Muscle of back (tissue), 13 donors: Measurements from ENCODE around the gene TLE7. TPM values are rescaled to one million over a fixed set of nuclear protein-coding genes. Genes with fewer than 3 reads are reported as not detected.

Source experiments
- DNase-seq, 3 donors: peaks; one replicate each; pipeline versions ENCODE4 v3.0.0 to v3.0.0-alpha.2; 2013
- long read RNA-seq, 9 donors: transcript quantifications; one replicate each; lab custom pipeline, GENCODE V29; 2026
- polyA plus RNA-seq, 10 donors: library from polyadenylated mRNA; unstranded; fragments of 120-200 nt; gene quantifications; one replicate each; pipeline ENCODE4 v1.2.1, GENCODE V29; 2013; ENCODE audit not compliant: insufficient read length in 10 of 10

The TLE7 gene
- polyA plus RNA-seq, result not detected
- long read RNA-seq, donor 1, result 0 reads
- long read RNA-seq, donor 2, result 0 reads
- long read RNA-seq, donor 3, result 0 reads
- long read RNA-seq, donor 4, result 0 reads
- long read RNA-seq, donor 5, result 0 reads
- long read RNA-seq, donor 6, result 0 reads
- long read RNA-seq, donor 7, result 0 reads
- long read RNA-seq, donor 8, result 0 reads
- long read RNA-seq, donor 9, result 0 reads

GRCh38 chr16:71442051-71442440 is at the start of gene TLE7:
Gene TLE7, minus strand, starts transcription at chr16:71442054. Its CDS starts 8,730 bp downstream, at chr16:71433324.
- DNase-seq, result no peak

DNA sequence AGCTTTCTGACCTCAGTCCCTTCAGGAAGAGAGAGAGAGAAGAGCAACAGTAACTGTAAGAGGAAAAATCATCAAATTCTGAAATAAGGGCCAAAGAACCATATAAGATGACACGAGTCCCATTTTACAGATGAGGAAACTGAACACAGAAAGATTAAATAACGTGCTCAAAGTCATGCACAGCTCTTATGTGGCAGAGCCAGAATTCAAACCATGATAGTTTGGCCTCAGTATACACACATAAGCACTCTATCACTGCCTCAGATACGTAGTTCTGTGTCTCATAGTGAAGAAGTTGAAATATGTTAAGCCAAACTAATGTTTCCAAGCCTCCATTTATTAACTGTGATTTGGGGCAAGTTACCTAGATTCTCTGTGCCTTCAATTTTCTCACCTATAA is 49.2 kb upstream of the TLE7 start:
- DNase-seq, result no peak

- no peak for DNase-seq
Measured at GRCh38 chr16:71490361-71490760, 48.5 kb upstream of the TLE7 start.

- DNase-seq, result no peak
Measured at GRCh38 chr16:71489122-71489521, 47.3 kb upstream of the TLE7 start, which contains the start of gene ZNF19. Gene ZNF19, minus strand, starts transcription at chr16:71489324. Its CDS starts 7,210 bp downstream, at chr16:71482114.

DNA sequence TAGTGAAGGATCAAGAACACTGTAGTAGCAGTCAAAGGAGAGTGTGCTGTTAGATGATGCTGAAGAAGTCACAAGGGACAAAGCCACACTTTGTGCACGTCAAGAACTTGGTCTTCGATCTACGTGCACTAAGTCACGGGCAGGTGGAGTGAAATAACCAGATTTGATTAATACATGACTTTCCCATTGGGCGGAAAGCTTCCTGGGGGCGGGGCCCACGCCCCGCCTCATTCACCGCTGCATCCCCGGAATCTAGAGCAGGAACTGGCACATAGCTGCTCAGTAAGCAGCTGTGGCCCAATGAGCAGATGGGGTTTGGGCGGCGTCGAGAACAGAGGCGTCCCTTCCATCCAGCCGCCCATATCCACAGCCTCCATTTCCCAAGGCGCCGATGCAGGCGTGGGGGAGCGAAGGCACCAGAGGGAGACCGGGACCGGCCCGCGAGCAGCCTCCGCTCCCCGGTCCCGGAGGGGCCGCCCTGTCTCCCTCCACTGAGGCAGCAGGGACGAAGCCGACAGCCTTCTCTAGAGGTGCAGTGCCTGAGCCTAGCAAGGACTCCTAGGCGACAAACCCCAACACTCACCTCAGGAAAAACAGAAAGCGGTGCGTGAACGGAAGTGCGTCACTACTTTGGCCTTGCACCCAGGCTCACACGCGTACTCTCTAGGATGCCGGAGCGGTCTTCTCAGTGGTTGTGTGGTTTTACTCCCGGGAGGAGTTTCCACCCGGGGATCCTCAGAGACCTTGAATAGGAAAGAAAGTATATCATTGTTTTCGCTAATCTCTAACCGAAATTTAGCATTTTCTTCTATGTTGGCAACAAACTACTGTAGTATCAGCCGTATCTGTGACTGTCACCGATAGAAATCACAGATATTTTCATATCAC is 42.4 kb upstream of the TLE7 start:
- DNase-seq, result peak; percentile 91 to 97 (median 95)

- no peak for DNase-seq
Measured at GRCh38 chr16:71482569-71482968, 40.7 kb upstream of the TLE7 start.

GRCh38 chr16:71480956-71481355 is 39.1 kb upstream of the TLE7 start:
- DNase-seq, result no peak

DNA sequence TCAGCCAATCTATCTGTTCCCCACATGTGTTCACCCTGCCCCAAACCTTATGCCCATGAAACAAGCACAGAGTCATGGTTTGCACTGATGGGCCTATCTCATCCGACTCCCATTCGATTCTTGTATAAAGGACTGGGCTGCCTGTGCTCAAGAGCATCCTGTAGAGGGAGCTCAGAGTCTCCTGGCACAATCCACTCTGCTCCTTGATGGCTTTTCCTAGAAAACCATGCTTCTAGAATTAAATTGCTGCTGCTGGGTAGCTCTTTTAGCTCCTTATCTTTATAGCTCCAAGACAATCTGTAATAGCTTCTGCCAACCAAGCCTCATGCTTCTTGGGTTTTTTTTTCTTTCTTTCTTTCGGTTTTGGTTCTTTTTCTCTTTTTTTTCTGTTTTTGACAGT is 37.6 kb upstream of the TLE7 start:
- peak in 1 of 3 donors; percentile 6 for DNase-seq

DNA sequence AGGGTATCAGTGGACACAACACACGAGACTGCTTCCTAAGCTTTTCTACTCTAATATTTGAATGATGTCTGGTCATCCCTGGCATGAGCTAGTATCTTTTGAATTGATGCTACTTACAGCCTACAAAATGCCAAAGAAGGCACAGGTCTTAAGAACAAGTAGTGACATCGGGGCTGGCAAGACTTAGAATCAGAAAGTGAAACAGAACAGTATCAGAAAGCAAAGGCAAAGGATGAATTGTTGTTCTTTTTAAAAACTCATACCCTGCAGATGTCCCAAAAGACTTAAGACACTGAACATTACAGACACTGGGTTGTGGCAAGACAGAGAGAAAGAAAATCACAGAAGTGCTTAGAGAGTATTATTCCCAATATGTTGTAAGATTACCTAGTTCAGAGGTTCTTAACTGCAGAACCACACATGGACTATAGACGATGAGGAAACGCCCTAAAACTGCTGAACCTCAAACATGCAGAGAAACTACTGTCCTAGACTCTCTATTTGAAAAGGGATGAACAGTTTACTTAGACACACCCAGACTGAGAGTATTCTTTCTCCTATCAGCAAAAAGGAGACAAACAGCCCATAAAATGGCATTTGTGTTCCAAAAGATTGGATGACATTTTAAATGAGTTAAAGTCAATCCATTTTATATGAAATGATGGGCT is 34.7 kb upstream of the TLE7 start:
- no peak for DNase-seq

- DNase-seq, result peak in 1 of 3 donors; percentile 84
Measured at GRCh38 chr16:71474864-71475263, 33.0 kb upstream of the TLE7 start.

GRCh38 chr16:71473891-71474290 is 32.0 kb upstream of the TLE7 start:
- no peak for DNase-seq

GRCh38 chr16:71472931-71473330 is 31.1 kb upstream of the TLE7 start:
- no peak for DNase-seq

- DNase-seq, result no peak
Measured at GRCh38 chr16:71472051-71472450, 30.2 kb upstream of the TLE7 start.

DNA sequence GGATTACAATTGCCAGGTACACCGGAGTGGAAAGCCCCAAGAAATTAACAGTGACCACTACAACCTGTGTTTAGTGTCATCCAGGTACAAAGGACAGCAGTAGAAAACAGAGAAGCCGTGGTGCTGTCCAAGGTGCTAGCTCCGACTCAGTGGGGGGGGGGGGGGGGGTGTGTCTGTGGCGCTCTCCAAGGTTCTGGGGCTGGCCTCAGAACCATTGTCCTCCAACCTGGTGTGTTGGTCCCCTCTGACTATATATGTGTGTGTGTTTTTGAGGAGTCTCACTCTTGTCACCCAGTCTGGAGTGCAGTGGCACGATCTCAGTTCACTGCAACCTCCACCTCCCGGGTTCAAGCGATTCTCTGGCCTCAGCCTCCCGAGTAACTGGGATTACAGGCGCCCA is 26.0 kb upstream of the TLE7 start:
- peak; percentile 21 to 53 (median 46) for DNase-seq

- no peak for DNase-seq
Measured at GRCh38 chr16:71464231-71464630, 22.4 kb upstream of the TLE7 start.

- peak; percentile 65 to 94 (median 87) for DNase-seq
Measured at GRCh38 chr16:71461686-71462648, 20.1 kb upstream of the TLE7 start, which contains the start of gene ZNF23. Gene ZNF23, minus strand, starts transcription at chr16:71462247. Its CDS starts 5,451 bp downstream, at chr16:71456796.

DNA sequence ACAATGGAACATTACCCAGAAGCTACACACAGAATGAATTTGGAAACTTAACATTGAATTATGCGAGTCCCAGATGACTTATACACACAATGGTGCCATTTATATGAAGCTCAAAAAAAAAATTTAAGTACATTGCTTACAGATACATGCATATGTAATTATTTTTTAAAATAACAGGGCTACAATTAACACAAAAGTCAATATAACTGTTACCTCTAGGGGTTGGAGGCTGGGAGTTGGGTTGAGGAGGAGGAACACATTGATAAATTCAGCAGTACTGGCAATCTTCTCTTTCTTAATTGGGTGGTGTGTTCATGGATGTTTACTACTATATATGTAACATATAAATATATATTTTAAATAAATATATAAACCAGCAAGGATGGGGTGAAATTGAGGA is 19.1 kb upstream of the TLE7 start:
- no peak for DNase-seq

DNA sequence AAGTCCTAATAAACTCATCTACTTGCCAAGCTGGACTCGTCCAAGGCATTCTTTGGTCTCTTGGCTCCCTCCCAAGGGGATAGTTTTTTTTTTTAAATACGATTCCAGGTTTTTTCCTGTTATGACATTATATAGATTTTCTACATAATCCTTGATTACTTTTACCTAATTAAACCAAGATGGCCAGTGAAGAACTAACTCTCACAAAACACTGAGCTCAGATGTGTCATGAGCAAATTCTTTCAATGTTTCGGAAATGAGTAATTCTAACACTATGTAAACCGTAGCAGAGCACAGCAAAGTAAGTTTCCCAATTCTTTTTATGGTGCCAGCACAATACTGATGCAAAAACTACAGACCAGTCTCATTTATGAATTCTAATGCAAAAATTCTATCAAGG is 18.4 kb upstream of the TLE7 start:
- DNase-seq, result peak in 1 of 3 donors; percentile 72

DNA sequence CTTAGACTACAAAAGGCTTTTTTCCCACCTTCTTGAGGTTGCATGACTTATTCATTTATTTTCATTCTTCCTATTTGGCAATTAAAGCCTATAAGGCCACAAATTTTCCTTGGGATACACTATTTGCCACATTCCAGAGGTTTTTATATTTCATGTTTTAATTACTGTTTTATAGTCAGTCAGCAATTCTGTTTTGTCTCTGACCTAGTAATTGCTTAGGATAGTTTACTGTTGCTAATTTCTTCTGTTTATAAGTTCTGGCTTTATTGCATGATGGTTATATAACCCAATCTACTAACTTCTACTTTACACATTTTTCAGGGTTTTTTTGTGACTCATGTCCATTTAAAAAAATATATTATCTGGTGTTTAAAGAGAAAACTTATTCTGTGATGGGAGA is 17.7 kb upstream of the TLE7 start:
- DNase-seq, result no peak

DNA sequence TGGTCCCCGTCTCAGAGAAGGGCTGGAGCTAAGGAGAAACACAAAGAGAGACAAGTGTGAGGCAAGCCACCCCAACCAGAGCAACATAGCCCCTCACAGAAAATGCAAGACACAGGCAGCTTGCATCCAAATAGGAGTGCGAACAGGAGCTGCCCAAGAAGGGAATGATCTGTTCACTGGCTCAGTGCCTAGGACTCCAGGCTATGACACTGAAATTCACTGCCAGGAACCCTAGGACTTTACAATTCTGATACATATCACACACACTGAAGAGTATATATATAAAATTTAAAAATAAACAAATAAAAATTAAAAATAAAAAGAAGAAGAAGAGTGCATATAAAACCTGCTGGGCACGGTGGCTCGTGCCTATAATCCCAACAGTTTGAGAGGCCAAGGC is 14.9 kb upstream of the TLE7 start:
- no peak for DNase-seq

GRCh38 chr16:71453036-71453435 is 11.2 kb upstream of the TLE7 start:
- DNase-seq, result no peak
